A673 (cell line): ENCODE data around the gene NELL1. TPM values are rescaled to one million over a fixed set of nuclear protein-coding genes. Genes with fewer than 3 reads are reported as not detected.

Source experiments
- BruUV-seq: library from RNA; stranded (reverse); fragments of 400-500 nt; replicated peaks from 2 replicates; lab custom pipeline; 2021; lab: Mats Ljungman, UMichigan
- CTCF ChIA-PET: fragments of 300-600 bp; sonication (Branson Sonifier 250); formaldehyde crosslinking; loops from one replicate; lab custom pipeline; 2022; ENCODE audit warnings: antibody characterized with exemption; lab: Charles Lee
- POLR2A ChIA-PET: fragments of 300-600 bp; sonication (Branson Sonifier 250); formaldehyde crosslinking; loops from one replicate; lab custom pipeline; 2022; ENCODE audit warnings: antibody characterized with exemption; ENCODE audit not compliant: low non-redundant PET; lab: Charles Lee
- DNase-seq: peaks from one replicate; pipeline ENCODE4 v3.0.0-alpha.2; 2015; ENCODE audit warnings: low spot score
- H3K27ac ChIP-seq: fragments of 200-600 bp; sonication (generic); 2 replicates; pipeline ENCODE4 v1.5.1; 2016; ENCODE audit warnings: mixed run types, low read depth, mild to moderate bottlenecking, mixed read lengths, antibody characterized with exemption, low read length; ENCODE audit not compliant: poor library complexity, severe bottlenecking
- H3K27me3 ChIP-seq: fragments of 200-600 bp; sonication (generic); replicated peaks from 2 replicates; pipeline ENCODE4 v1.6.1; 2017; ENCODE audit warnings: mixed run types, low read depth, mild to moderate bottlenecking, mixed read lengths, antibody characterized with exemption, low read length; ENCODE audit not compliant: insufficient read depth, poor library complexity
- H3K36me3 ChIP-seq: fragments of 200-600 bp; sonication (generic); 2 replicates; pipeline ENCODE4 v1.6.1; 2016; ENCODE audit warnings: mixed run types, mild to moderate bottlenecking, mixed read lengths, antibody characterized with exemption, low read length; ENCODE audit not compliant: insufficient read depth, poor library complexity, severe bottlenecking
- H3K4me1 ChIP-seq: fragments of 200-600 bp; sonication (generic); 2 replicates; pipeline ENCODE4 v1.6.1; 2017; ENCODE audit warnings: mixed run types, mild to moderate bottlenecking, mixed read lengths, antibody characterized with exemption, low read length; ENCODE audit not compliant: insufficient read depth, poor library complexity, severe bottlenecking
- H3K4me3 ChIP-seq: fragments of 200-600 bp; sonication (generic); 2 replicates; pipeline ENCODE4 v1.5.1; 2016; ENCODE audit warnings: low read depth, mixed run types, mild to moderate bottlenecking, mixed read lengths, low read length; ENCODE audit not compliant: poor library complexity, severe bottlenecking
- H3K9me3 ChIP-seq: fragments of 200-600 bp; sonication (generic); 2 replicates; pipeline ENCODE4 v1.6.1; 2016; ENCODE audit warnings: mixed run types, low read depth, mild to moderate bottlenecking, mixed read lengths, antibody characterized with exemption, low read length; ENCODE audit not compliant: poor library complexity, severe bottlenecking
- EZH2 ChIP-seq: fragments of 200-600 bp; sonication (generic); IDR thresholded peaks from 2 replicates; pipeline ENCODE4 v1.6.1; 2017; ENCODE audit warnings: borderline replicate concordance, low read depth, mild to moderate bottlenecking, mixed read lengths, antibody characterized with exemption, low read length; ENCODE audit not compliant: poor library complexity, severe bottlenecking
- intact Hi-C: fragments of 100-400 bp; cut with micrococcal nuclease; formaldehyde crosslinking; loops from one replicate; pipeline ENCODE4 v1.10.0; 2022; ENCODE audit not compliant: unreplicated experiment
- total RNA-seq: library from RNA; stranded (reverse); gene quantifications from 2 replicates; pipeline ENCODE4 v1.2.3, GENCODE V29; 2021
- TF ChIP-seq, protein P1 (sequence below): fragments of 300-800, 200-600 bp; sonication (generic); conservative IDR thresholded peaks from 2 replicates; pipeline ENCODE4 v1.5.1; 2017; ENCODE audit warnings: low read depth, mild to moderate bottlenecking, antibody characterized with exemption, low read length, moderate library complexity, mixed read lengths

Gene NELL1
- total RNA-seq, 1 experiment from 2014 or later: 0.32 TPM

DNA sequence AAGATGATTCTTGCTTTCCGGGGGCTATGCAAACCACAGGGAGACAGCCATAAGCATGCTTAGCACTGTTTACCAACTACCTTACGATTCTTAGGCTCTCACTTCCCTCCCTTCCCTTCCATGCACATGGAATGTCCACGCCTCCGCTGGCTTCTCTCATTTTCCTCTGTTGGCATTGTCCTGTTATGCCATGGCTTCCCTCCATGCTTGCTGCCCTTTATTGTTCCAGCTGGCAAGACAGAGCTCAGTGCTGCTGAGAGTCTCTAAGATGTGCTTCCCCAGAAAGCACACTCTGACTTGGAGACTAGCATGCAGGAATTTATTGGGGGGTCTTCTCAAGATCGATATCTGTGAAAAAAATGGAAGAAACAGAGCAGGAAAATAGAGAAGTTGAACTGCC is 379.2 kb downstream of the NELL1 start:
- intact Hi-C loops: no loop called here
- no peaks in the 10 kb centered on the region for H3K36me3 ChIP-seq
- BruUV-seq: no TSS peak
- CTCF ChIA-PET: no interaction called here
- TF ChIP-seq EZH2: no peak
- TF ChIP-seq, protein P1, sequence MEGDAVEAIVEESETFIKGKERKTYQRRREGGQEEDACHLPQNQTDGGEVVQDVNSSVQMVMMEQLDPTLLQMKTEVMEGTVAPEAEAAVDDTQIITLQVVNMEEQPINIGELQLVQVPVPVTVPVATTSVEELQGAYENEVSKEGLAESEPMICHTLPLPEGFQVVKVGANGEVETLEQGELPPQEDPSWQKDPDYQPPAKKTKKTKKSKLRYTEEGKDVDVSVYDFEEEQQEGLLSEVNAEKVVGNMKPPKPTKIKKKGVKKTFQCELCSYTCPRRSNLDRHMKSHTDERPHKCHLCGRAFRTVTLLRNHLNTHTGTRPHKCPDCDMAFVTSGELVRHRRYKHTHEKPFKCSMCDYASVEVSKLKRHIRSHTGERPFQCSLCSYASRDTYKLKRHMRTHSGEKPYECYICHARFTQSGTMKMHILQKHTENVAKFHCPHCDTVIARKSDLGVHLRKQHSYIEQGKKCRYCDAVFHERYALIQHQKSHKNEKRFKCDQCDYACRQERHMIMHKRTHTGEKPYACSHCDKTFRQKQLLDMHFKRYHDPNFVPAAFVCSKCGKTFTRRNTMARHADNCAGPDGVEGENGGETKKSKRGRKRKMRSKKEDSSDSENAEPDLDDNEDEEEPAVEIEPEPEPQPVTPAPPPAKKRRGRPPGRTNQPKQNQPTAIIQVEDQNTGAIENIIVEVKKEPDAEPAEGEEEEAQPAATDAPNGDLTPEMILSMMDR: no peak
- DNase-seq: no peak
- POLR2A ChIA-PET: interaction anchor here (0.6 kb wide), 1 partner anchor 24 kb away, joined by 3 read pairs; no protein-coding TSS in a partner anchor
- no peaks in the 10 kb centered on the region for H3K4me1 ChIP-seq
- H3K9me3 ChIP-seq: no peaks in the 10 kb centered on the region
- no peaks in the 10 kb centered on the region for H3K27me3 ChIP-seq
- no peak overlapping the region for H3K4me3 ChIP-seq
- no peak overlapping the region for H3K27ac ChIP-seq

DNA sequence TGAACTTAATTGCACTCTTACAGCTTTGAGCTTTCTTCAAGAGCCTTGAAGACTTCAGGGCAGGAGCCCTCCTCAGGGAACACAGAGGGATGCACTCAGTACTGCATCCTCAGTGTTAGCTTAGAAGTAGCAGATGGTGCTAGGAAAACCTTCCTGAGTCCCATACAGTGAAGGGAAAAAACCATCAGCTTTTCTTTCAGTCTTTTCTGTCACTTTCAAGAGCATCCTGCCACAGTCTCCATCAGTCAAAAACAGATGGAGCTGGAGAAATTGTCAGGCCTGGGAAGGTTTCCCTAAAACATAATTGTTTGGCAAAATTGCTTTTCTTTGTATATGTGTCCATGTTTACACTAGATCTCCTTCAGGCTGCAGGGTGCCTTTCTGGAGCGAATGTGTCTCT is 384.1 kb downstream of the NELL1 start:
- Histone ChIP-seq H3K27ac (no peak overlapping the region), H3K4me3 (no peak overlapping the region), H3K36me3 (no peaks in the 10 kb centered on the region), H3K27me3 (no peaks in the 10 kb centered on the region), H3K9me3 (no peaks in the 10 kb centered on the region), H3K4me1 (no peaks in the 10 kb centered on the region)
- intact Hi-C loops: no loop called here
- no TSS peak for BruUV-seq
- DNase-seq: no peak
- TF ChIP-seq, protein P1: no peak
- no peak for TF ChIP-seq EZH2
- ChIA-PET CTCF (no interaction called here), POLR2A (no interaction called here)

DNA sequence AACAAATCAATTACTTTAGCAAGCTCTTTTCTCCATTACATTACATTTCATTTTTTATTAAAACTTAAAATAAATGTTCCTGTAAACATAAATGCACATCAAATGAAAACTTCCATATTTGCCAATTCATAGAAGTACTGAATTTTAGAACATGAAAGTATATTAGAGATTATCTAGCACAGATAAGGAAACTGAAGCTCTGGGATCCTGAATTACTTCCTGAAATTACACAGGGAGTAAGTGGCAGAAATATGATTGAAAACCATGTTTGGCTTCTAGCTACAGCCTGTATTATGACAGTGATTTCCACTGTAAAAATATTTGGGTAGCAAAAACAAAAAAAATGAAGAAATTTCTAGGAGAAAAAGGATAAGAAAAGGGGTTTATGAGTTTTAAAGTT is 387.3 kb downstream of the NELL1 start:
- CTCF ChIA-PET: no interaction called here
- POLR2A ChIA-PET: no interaction called here
- Histone ChIP-seq H3K9me3 (no peaks in the 10 kb centered on the region), H3K27ac (no peak overlapping the region), H3K27me3 (no peaks in the 10 kb centered on the region), H3K4me1 (no peaks in the 10 kb centered on the region), H3K4me3 (no peak overlapping the region), H3K36me3 (no peaks in the 10 kb centered on the region)
- BruUV-seq: no TSS peak
- intact Hi-C loops: no loop called here
- TF ChIP-seq EZH2: no peak
- TF ChIP-seq, protein P1: no peak
- no peak for DNase-seq
